ENCODE results near the gene CARD10. TPM values are rescaled to one million over a fixed set of nuclear protein-coding genes. Genes with fewer than 3 reads are reported as not detected.

Gene CARD10, protein sequence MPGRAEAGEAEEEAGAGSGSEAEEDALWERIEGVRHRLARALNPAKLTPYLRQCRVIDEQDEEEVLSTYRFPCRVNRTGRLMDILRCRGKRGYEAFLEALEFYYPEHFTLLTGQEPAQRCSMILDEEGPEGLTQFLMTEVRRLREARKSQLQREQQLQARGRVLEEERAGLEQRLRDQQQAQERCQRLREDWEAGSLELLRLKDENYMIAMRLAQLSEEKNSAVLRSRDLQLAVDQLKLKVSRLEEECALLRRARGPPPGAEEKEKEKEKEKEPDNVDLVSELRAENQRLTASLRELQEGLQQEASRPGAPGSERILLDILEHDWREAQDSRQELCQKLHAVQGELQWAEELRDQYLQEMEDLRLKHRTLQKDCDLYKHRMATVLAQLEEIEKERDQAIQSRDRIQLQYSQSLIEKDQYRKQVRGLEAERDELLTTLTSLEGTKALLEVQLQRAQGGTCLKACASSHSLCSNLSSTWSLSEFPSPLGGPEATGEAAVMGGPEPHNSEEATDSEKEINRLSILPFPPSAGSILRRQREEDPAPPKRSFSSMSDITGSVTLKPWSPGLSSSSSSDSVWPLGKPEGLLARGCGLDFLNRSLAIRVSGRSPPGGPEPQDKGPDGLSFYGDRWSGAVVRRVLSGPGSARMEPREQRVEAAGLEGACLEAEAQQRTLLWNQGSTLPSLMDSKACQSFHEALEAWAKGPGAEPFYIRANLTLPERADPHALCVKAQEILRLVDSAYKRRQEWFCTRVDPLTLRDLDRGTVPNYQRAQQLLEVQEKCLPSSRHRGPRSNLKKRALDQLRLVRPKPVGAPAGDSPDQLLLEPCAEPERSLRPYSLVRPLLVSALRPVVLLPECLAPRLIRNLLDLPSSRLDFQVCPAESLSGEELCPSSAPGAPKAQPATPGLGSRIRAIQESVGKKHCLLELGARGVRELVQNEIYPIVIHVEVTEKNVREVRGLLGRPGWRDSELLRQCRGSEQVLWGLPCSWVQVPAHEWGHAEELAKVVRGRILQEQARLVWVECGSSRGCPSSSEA
- 7.0 to 14.2 TPM (median 13.5 TPM) in 3 replicates for total RNA-seq
- long read RNA-seq, full-length matches to known transcripts = 23 of 35 reads
- long read RNA-seq, partial matches to known transcripts = 6 of 35 reads
- long read RNA-seq, other reads (novel, unspliced or antisense) = 6 of 35 reads

DNA sequence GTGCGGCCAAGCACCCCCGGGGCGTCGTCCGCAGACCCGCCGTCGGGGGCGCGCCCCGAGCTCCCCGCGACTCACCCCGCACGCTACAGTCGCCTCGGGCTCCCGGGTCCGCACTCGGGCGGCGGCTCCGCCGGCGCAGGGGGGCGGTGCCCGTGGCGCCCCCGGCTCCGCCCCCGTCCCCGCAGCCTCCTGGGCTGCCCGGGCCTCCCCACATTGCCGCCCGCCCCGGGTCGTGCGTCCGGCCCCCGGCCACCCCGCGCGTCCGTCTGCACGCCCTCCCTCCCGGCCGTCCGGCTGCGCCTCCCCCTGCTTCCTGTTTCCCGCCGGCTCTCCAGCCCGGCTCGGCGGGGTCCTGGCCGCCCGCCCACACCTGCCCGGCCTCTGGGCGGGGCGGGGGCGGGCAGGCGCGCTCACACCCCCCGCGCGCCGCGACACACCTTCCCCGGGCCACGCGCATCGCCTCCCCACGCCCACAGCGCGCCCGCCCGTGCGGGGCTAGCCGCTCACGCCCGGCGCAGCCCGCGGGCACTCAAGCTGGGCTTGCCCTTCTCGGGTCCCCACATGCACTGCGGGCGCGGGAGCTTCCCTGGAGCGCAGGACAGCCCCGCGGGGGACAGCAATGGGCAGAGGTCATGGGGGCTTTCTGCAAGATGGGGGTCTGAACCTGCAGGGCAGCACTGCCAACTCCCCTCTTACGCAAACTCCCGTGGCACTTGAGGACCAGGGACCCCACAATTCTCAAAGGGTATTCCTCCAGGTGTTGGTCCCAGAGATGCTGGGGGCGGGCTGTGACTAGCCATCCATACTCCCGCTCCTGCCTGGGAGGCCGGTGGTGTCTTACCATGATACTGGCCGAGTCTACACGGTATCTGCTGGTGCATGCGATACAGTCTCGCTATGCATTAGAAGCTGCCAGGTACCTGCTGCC is at the start of gene CARD10:
Gene CARD10 (minus strand): TSS at position 148 of the 928 bp plus-strand sequence. CDS start 215 bp downstream, outside the sequence.
- no peak for DNase-seq (ENCODE audit: low spot score)
- H3K4me3 Mint-ChIP-seq (ENCODE audit: unreplicated experiment) = peak within 1 kb of the TSS; percentile 78
- peaks cover 19% of the 10 kb centered on the region for H3K4me1 Mint-ChIP-seq (ENCODE audit: low read depth)
- H3K27me3 Mint-ChIP-seq (ENCODE audit: low read depth) = no peaks in the 10 kb centered on the region
- no peaks in the 10 kb centered on the region for H3K9me3 Mint-ChIP-seq (ENCODE audit: low read depth)
- peak within 1 kb of the TSS; percentile 38 for H3K27ac Mint-ChIP-seq (ENCODE audit: unreplicated experiment)
- peaks cover 4% of the 10 kb centered on the region for H3K36me3 Mint-ChIP-seq (ENCODE audit: low read depth)
- TF ChIP-seq, protein P1, sequence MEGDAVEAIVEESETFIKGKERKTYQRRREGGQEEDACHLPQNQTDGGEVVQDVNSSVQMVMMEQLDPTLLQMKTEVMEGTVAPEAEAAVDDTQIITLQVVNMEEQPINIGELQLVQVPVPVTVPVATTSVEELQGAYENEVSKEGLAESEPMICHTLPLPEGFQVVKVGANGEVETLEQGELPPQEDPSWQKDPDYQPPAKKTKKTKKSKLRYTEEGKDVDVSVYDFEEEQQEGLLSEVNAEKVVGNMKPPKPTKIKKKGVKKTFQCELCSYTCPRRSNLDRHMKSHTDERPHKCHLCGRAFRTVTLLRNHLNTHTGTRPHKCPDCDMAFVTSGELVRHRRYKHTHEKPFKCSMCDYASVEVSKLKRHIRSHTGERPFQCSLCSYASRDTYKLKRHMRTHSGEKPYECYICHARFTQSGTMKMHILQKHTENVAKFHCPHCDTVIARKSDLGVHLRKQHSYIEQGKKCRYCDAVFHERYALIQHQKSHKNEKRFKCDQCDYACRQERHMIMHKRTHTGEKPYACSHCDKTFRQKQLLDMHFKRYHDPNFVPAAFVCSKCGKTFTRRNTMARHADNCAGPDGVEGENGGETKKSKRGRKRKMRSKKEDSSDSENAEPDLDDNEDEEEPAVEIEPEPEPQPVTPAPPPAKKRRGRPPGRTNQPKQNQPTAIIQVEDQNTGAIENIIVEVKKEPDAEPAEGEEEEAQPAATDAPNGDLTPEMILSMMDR (IDR thresholded peaks at IDR 0.05) = no peak

DNA sequence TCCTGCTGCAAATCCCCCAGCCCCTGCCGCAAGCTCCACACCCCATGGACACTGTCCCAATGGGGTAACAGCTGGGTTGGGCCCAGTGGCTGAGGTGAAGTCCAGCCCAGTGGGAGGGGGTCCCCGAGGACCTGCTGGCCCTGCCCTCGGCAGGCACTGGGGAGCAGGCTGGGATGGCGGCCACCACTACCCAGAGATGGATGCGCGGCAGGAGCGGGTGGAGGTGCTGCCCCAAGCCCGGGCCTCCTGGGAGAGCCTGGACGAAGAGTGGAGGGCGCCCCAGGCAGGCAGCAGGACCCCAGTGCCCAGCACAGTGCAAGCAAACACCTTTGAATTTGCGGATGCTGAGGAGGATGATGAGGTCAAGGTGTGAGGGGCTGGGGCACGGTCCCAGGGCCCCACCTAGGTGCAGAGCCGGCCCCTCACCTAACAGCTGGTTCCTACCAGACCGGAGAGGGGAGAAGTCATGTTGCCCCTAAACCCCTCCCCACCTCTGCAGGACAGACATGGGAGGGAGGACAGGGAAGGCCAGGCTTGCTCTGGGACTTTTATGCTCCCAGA is 49.3 kb upstream of the CARD10 start:
- DNase-seq (ENCODE audit: low spot score) = no peak
- no peaks in the 10 kb centered on the region for H3K9me3 Mint-ChIP-seq (ENCODE audit: low read depth)
- TF ChIP-seq, protein P1 (IDR thresholded peaks at IDR 0.05) = no peak
- H3K27me3 Mint-ChIP-seq (ENCODE audit: low read depth) = no peaks in the 10 kb centered on the region
- H3K27ac Mint-ChIP-seq (ENCODE audit: unreplicated experiment) = no peak overlapping the region
- no peak overlapping the region for H3K4me3 Mint-ChIP-seq (ENCODE audit: unreplicated experiment)
- H3K36me3 Mint-ChIP-seq (ENCODE audit: low read depth) = peaks cover 20% of the 10 kb centered on the region
- H3K4me1 Mint-ChIP-seq (ENCODE audit: low read depth) = peaks cover 57% of the 10 kb centered on the region

DNA sequence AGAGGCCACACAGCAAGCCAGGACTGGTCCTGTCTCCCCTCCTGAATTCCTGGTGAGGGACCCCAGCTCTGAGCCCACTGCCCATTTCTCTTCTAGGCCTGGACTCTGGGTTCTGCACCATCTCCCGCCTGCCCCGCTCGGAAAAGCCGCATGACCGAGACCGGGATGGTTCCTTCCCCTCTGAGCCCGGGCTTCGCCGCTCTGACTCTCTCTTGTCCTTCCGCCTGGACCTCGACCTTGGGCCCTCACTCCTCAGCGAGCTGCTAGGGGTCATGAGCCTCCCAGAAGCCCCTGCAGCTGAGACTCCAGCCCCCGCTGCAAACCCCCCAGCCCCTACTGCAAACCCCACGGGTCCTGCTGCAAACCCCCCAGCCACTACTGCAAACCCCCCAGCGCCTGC is 48.8 kb upstream of the CARD10 start:
- no peak for DNase-seq (ENCODE audit: low spot score)
- H3K4me1 Mint-ChIP-seq (ENCODE audit: low read depth) = peaks cover 60% of the 10 kb centered on the region
- H3K27ac Mint-ChIP-seq (ENCODE audit: unreplicated experiment) = no peak overlapping the region
- no peak overlapping the region for H3K4me3 Mint-ChIP-seq (ENCODE audit: unreplicated experiment)
- H3K27me3 Mint-ChIP-seq (ENCODE audit: low read depth) = no peaks in the 10 kb centered on the region
- TF ChIP-seq, protein P1 (IDR thresholded peaks at IDR 0.05) = no peak
- peaks cover 22% of the 10 kb centered on the region for H3K36me3 Mint-ChIP-seq (ENCODE audit: low read depth)
- no peaks in the 10 kb centered on the region for H3K9me3 Mint-ChIP-seq (ENCODE audit: low read depth)

DNA sequence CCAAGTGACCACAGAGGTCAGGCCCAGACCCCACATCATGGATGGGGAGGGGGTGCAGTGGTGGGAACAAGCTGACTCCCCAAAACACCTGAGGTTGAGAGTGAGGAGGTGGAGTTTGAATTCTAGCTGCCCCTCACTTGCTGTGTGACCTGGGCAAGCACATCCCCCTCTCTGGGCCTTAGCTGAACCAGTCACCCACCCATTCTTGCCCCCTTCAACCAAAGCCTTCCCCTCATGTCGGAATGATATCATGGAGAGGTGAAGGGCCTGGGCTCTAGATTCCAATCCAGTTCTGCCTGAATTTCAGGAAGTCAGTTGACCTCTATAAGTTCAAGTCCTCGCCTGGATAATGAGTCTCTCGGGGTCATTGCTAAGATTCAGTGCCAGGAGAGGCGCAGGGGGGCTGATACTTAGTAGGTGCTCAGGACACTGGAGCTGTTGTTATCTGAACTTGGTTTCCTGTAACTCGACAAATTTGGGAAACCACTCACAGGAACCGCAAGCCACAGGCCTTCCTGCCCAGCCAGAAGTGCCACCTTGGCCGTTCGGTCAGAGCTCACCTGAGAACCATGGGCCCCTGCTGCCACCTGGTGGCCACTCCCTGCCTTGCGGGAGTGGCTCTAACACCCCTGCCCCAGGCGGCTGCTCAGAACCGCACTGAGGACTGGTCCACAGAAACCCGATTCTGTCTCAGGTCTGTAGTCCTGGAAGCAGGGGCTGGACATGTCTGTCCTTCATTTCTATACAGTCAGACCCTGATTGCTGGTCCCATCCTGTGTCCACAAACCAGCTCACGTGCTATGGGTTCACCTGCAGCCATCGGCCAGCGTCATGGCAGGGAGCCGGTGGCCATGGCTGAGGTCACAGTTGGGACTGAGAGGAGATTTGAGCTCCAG is 47.9 kb upstream of the CARD10 start:
- Mint-ChIP-seq H3K4me1 (ENCODE audit: low read depth) (peaks cover 69% of the 10 kb centered on the region), H3K27me3 (ENCODE audit: low read depth) (no peaks in the 10 kb centered on the region), H3K4me3 (ENCODE audit: unreplicated experiment) (no peak overlapping the region), H3K27ac (ENCODE audit: unreplicated experiment) (peak overlapping the region; percentile 66), H3K36me3 (ENCODE audit: low read depth) (peaks cover 22% of the 10 kb centered on the region), H3K9me3 (ENCODE audit: low read depth) (no peaks in the 10 kb centered on the region)
- TF ChIP-seq, protein P1 (IDR thresholded peaks at IDR 0.05) = peak; percentile 89
- DNase-seq (ENCODE audit: low spot score) = no peak
